Heart left ventricle (tissue), 13 donors: ENCODE results near the gene SEC14L1.
"Not testable (repeated sequence)": the region's sequence is repeated elsewhere in the genome, so short reads cannot be mapped to it uniquely, and the experiment has no call there.

Experiments used
- CTCF ChIP-seq, 12 donors: fragments of 200-600 bp; sonication (generic) in 4 of 12; IDR thresholded peaks; one replicate each; pipeline versions ENCODE4 v1.5.0 to v1.8.0; 2018 to 2022; ENCODE audit warnings: antibody characterized with exemption in 12 of 12, mild to moderate bottlenecking in 5 of 12
- POLR2A ChIP-seq, 2 donors: fragments of 450-650 bp; IDR thresholded peaks; one replicate each; pipeline ENCODE4 v1.6.1; 2017; ENCODE audit warnings: antibody characterized with exemption in 2 of 2, mild to moderate bottlenecking in 2 of 2, moderate library complexity in 2 of 2
- donor health status: ischemic (EF 13 %, LVEDD 7.1; RV severe dilation, severe dysfunction).
- donor health status: DM: no; HTN: yes; CAD: no.
- donor health status: DM: no; HTN: no; CAD: no.
- donor health status: ischemic (EF 25% LVEDD 6.9; RV normal size, moderate dysfunction).
- donor health status: ischemic (EF 25% LVEDD 5.7; RV mildly dilated, moderate dysfunction).
- donor health status: ischemic (EF 35%, LVEDD 5.7; RV mildly dilated, moderate dysfunction).
- donor health status: nonischemic (EF 11% LVEDD 7.7; RV severe dilation, severe dysfunction).
- donor health status: DM: yes; HTN: yes; CAD: no.
- donor health status: PGD.
- donor health status: ischemic (EF 29% LVEDD 5.4; RV normal size, mild dysfunction).
- donor health status: nonischemic (EF 23%, LVEDD 6.1; RV moderate dilation, normal function).

GRCh38 chr17:77137886-77138285 is 2.9 kb upstream of the SEC14L1 start:
- TF ChIP-seq CTCF (IDR thresholded peaks at IDR 0.05) = not testable (repeated sequence)
- peak in 1 of 2 donors; percentile 30 for TF ChIP-seq POLR2A (IDR thresholded peaks at IDR 0.05)
